Liver (tissue), 3 donors: Measurements from ENCODE around the gene XG.
"Not testable (repeated sequence)": the region's sequence is repeated elsewhere in the genome, so short reads cannot be mapped to it uniquely, and the experiment has no call there.

Experiments
- EGR1 ChIP-seq, 2 donors: IDR thresholded peaks; 2 replicates each; pipeline ENCODE4 v1.6.1; 2016 to 2018; ENCODE audit warnings: antibody characterized with exemption in 2 of 2, low read depth in 2 of 2
- FOXA1 ChIP-seq: IDR thresholded peaks from 2 replicates; pipeline ENCODE4 v1.6.1; 2016; ENCODE audit warnings: antibody characterized with exemption
- GABPA ChIP-seq, 2 donors: IDR thresholded peaks in 1 of 2; conservative IDR thresholded peaks in 1 of 2; 2 replicates each; pipeline ENCODE4 v1.6.1; 2016; ENCODE audit warnings: antibody characterized with exemption in 2 of 2, mild to moderate bottlenecking in 1 of 2, moderate library complexity in 1 of 2
- HNF4G ChIP-seq: IDR thresholded peaks from 2 replicates; pipeline ENCODE4 v1.6.1; 2016; ENCODE audit warnings: antibody characterized with exemption
- JUND ChIP-seq, 2 donors: IDR thresholded peaks; 2 replicates each; pipeline ENCODE4 v1.6.1; 2016; ENCODE audit warnings: antibody characterized with exemption in 2 of 2
- RAD21 ChIP-seq, 2 donors: IDR thresholded peaks; 2 replicates each; pipeline ENCODE4 v1.6.1; 2016; ENCODE audit warnings: antibody characterized with exemption in 2 of 2, mild to moderate bottlenecking in 2 of 2
- SP1 ChIP-seq: IDR thresholded peaks from 2 replicates; pipeline ENCODE4 v1.6.1; 2018; ENCODE audit warnings: antibody characterized with exemption, mild to moderate bottlenecking
- TAF1 ChIP-seq: conservative IDR thresholded peaks from 2 replicates; pipeline ENCODE4 v1.6.1; 2016; ENCODE audit warnings: antibody characterized with exemption, mild to moderate bottlenecking
- TF ChIP-seq, protein P1 (sequence below): fragments of 150-350 bp; IDR thresholded peaks from 2 replicates; pipeline ENCODE4 v1.5.1; 2017; ENCODE audit warnings: improper control_type of control experiment, low read depth, low read length; ENCODE audit not compliant: missing input control
- TF ChIP-seq, protein P2 (sequence below): IDR thresholded peaks from 2 replicates; pipeline ENCODE4 v1.6.1; 2016; ENCODE audit warnings: antibody characterized with exemption, mild to moderate bottlenecking
- TF ChIP-seq, protein P3 (sequence below): IDR thresholded peaks from 2 replicates; pipeline ENCODE4 v1.6.1; 2016; ENCODE audit warnings: antibody characterized with exemption
- donor health status: healthy.
- donor health status: healthy.

DNA sequence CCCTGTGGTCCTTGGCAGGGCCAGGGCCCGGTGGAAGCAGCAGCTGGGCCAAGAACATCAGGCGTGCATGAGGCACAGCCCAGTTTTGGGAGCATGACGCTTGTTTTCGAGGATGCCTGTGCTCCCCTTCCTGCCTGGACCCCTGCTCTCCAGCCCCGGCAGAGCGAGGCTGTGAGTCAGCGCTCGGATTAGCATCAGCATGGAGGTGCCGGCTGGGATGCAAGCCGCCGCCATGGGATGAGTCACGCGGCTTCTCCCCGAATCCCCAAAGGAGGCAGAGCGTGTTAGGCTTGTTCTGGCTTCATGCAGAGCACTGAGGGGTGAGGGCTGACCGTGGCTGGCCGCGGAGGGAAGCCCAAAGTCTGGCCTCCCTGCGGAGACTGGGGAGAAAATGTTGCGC is 53.0 kb downstream of the XG start:
- TF ChIP-seq, protein P1, sequence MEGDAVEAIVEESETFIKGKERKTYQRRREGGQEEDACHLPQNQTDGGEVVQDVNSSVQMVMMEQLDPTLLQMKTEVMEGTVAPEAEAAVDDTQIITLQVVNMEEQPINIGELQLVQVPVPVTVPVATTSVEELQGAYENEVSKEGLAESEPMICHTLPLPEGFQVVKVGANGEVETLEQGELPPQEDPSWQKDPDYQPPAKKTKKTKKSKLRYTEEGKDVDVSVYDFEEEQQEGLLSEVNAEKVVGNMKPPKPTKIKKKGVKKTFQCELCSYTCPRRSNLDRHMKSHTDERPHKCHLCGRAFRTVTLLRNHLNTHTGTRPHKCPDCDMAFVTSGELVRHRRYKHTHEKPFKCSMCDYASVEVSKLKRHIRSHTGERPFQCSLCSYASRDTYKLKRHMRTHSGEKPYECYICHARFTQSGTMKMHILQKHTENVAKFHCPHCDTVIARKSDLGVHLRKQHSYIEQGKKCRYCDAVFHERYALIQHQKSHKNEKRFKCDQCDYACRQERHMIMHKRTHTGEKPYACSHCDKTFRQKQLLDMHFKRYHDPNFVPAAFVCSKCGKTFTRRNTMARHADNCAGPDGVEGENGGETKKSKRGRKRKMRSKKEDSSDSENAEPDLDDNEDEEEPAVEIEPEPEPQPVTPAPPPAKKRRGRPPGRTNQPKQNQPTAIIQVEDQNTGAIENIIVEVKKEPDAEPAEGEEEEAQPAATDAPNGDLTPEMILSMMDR, result not testable (repeated sequence)
- TF ChIP-seq RAD21 (IDR thresholded peaks at IDR 0.05); GABPA (IDR thresholded peaks at IDR 0.05 in 1 of 2, conservative IDR thresholded peaks at IDR 0.05 in 1 of 2); EGR1 (IDR thresholded peaks at IDR 0.05; ENCODE audit: low read depth in 2 of 2); HNF4G; FOXA1; TAF1; SP1; JUND (IDR thresholded peaks at IDR 0.05): not testable (repeated sequence)
- TF ChIP-seq, protein P2, sequence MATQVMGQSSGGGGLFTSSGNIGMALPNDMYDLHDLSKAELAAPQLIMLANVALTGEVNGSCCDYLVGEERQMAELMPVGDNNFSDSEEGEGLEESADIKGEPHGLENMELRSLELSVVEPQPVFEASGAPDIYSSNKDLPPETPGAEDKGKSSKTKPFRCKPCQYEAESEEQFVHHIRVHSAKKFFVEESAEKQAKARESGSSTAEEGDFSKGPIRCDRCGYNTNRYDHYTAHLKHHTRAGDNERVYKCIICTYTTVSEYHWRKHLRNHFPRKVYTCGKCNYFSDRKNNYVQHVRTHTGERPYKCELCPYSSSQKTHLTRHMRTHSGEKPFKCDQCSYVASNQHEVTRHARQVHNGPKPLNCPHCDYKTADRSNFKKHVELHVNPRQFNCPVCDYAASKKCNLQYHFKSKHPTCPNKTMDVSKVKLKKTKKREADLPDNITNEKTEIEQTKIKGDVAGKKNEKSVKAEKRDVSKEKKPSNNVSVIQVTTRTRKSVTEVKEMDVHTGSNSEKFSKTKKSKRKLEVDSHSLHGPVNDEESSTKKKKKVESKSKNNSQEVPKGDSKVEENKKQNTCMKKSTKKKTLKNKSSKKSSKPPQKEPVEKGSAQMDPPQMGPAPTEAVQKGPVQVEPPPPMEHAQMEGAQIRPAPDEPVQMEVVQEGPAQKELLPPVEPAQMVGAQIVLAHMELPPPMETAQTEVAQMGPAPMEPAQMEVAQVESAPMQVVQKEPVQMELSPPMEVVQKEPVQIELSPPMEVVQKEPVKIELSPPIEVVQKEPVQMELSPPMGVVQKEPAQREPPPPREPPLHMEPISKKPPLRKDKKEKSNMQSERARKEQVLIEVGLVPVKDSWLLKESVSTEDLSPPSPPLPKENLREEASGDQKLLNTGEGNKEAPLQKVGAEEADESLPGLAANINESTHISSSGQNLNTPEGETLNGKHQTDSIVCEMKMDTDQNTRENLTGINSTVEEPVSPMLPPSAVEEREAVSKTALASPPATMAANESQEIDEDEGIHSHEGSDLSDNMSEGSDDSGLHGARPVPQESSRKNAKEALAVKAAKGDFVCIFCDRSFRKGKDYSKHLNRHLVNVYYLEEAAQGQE, result not testable (repeated sequence)
- TF ChIP-seq, protein P3, sequence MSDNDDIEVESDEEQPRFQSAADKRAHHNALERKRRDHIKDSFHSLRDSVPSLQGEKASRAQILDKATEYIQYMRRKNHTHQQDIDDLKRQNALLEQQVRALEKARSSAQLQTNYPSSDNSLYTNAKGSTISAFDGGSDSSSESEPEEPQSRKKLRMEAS, result not testable (repeated sequence)
